H9 (cell line): ENCODE results near the gene MAPK8. TPM values are rescaled to one million over a fixed set of nuclear protein-coding genes. Genes with fewer than 3 reads are reported as not detected.

Experiments used
- DNase-seq: peaks from one replicate; pipeline ENCODE4 v3.0.0-alpha.2; 2017
- H2AFZ ChIP-seq: one replicate; pipeline ENCODE4 v1.6.1; 2013; ENCODE audit warnings: mild to moderate bottlenecking, low read length, control low read depth, moderate library complexity
- H2AK5ac ChIP-seq: 2 replicates; pipeline ENCODE4 v1.6.1; 2013; ENCODE audit warnings: low read length, control low read depth, mixed read lengths; ENCODE audit not compliant: insufficient read length
- H2BK120ac ChIP-seq: one replicate; pipeline ENCODE4 v1.6.1; 2013; ENCODE audit warnings: low read depth, mild to moderate bottlenecking, low read length, control low read depth, inconsistent platforms; ENCODE audit not compliant: poor library complexity, severe bottlenecking
- H2BK12ac ChIP-seq: 2 replicates; pipeline ENCODE4 v1.6.1; 2013; ENCODE audit warnings: low read length, control low read depth, mixed read lengths, low read depth; ENCODE audit not compliant: insufficient read length
- H2BK15ac ChIP-seq: 2 replicates; pipeline ENCODE4 v1.6.1; 2013; ENCODE audit warnings: low read depth, low read length, control low read depth
- H2BK20ac ChIP-seq: one replicate; pipeline ENCODE4 v1.6.1; 2013; ENCODE audit warnings: low read depth, mild to moderate bottlenecking, low read length, control low read depth, inconsistent platforms; ENCODE audit not compliant: poor library complexity, severe bottlenecking
- H2BK5ac ChIP-seq: 2 replicates; pipeline ENCODE4 v1.6.1; 2013; ENCODE audit warnings: low read length, control low read depth, mixed read lengths; ENCODE audit not compliant: insufficient read length
- H3K14ac ChIP-seq: 2 replicates; pipeline ENCODE4 v1.6.1; 2013; ENCODE audit warnings: low read length, control low read depth; ENCODE audit not compliant: insufficient read depth
- H3K18ac ChIP-seq: 2 replicates; pipeline ENCODE4 v1.6.1; 2013; ENCODE audit warnings: low read depth, mild to moderate bottlenecking, mixed read lengths, low read length, control low read depth; ENCODE audit not compliant: insufficient read length
- H3K23ac ChIP-seq: 2 replicates; pipeline ENCODE4 v1.6.1; 2013; ENCODE audit warnings: low read length, control low read depth, mixed read lengths, low read depth; ENCODE audit not compliant: insufficient read length
- H3K23me2 ChIP-seq: 2 replicates; pipeline ENCODE4 v1.6.1; 2013; ENCODE audit warnings: low read depth, mild to moderate bottlenecking, mixed read lengths, low read length, control low read depth; ENCODE audit not compliant: insufficient read length, poor library complexity, severe bottlenecking
- H3K27ac ChIP-seq: 2 replicates; pipeline ENCODE4 v1.5.1; 2013; ENCODE audit warnings: low read length, control low read depth, mixed read lengths, low read depth; ENCODE audit not compliant: insufficient read length
- H3K27me3 ChIP-seq: 2 replicates; pipeline ENCODE4 v1.6.1; 2013; ENCODE audit warnings: low read length, control low read depth, inconsistent platforms; ENCODE audit not compliant: insufficient read depth
- H3K4ac ChIP-seq: 2 replicates; pipeline ENCODE4 v1.6.1; 2013; ENCODE audit warnings: low read depth, mild to moderate bottlenecking, control low read depth, inconsistent platforms, low read length, moderate library complexity
- H3K4me1 ChIP-seq: 2 replicates; pipeline ENCODE4 v1.6.1; 2013; ENCODE audit warnings: low read length, control low read depth, inconsistent platforms; ENCODE audit not compliant: insufficient read depth
- H3K4me2 ChIP-seq: 2 replicates; pipeline ENCODE4 v1.6.1; 2013; ENCODE audit warnings: low read length, control low read depth, mixed read lengths; ENCODE audit not compliant: insufficient read length, insufficient read depth
- H3K56ac ChIP-seq: 2 replicates; pipeline ENCODE4 v1.6.1; 2013; ENCODE audit warnings: low read depth, mild to moderate bottlenecking, mixed read lengths, low read length, control low read depth; ENCODE audit not compliant: insufficient read length
- H3K79me1 ChIP-seq: 2 replicates; pipeline ENCODE4 v1.6.1; 2013; ENCODE audit warnings: low read depth, mild to moderate bottlenecking, moderate library complexity, low read length, control low read depth, inconsistent platforms; ENCODE audit not compliant: insufficient read depth, poor library complexity, severe bottlenecking
- H3K79me2 ChIP-seq: 2 replicates; pipeline ENCODE4 v1.6.1; 2013; ENCODE audit warnings: low read length, control low read depth, inconsistent platforms; ENCODE audit not compliant: insufficient read depth
- H3K9ac ChIP-seq: 2 replicates; pipeline ENCODE4 v1.6.1; 2013; ENCODE audit warnings: low read length, control low read depth, mixed read lengths; ENCODE audit not compliant: insufficient read length; ENCODE audit errors: extremely low read depth
- H3K9me3 ChIP-seq: one replicate; pipeline ENCODE4 v1.6.1; 2013; ENCODE audit warnings: low read depth, low read length, inconsistent platforms; ENCODE audit not compliant: control insufficient read depth
- H3T11ph ChIP-seq: one replicate; pipeline ENCODE4 v1.6.1; 2013; ENCODE audit warnings: mild to moderate bottlenecking, low read length, control low read depth, inconsistent platforms
- H4K20me1 ChIP-seq: one replicate; pipeline ENCODE4 v1.6.1; 2013; ENCODE audit not compliant: control insufficient read depth, insufficient read length, insufficient read depth
- H4K5ac ChIP-seq: 2 replicates; pipeline ENCODE4 v1.6.1; 2013; ENCODE audit warnings: low read depth, mild to moderate bottlenecking, mixed read lengths, low read length, control low read depth; ENCODE audit not compliant: insufficient read length
- H4K8ac ChIP-seq: replicated peaks from 2 replicates; pipeline ENCODE4 v1.6.1; 2013; ENCODE audit warnings: low read length, control low read depth, mixed read lengths, low read depth; ENCODE audit not compliant: insufficient read length
- H4K91ac ChIP-seq: 2 replicates; pipeline ENCODE4 v1.6.1; 2013; ENCODE audit warnings: low read depth, mild to moderate bottlenecking, moderate library complexity, mixed read lengths, low read length, control low read depth; ENCODE audit not compliant: insufficient read length
- H3K27ac Mint-ChIP-seq, 3 experiments: 2 replicates in 2 of 3; 3 replicates in 1 of 3; pipeline ENCODE4 v1.8.0; 2020 to 2021; ENCODE audit warnings: mixed read lengths in 3 of 3, mild to moderate bottlenecking in 1 of 3, moderate library complexity in 1 of 3
- H3K27me3 Mint-ChIP-seq: 2 replicates; pipeline ENCODE4 v1.8.0; 2021; ENCODE audit warnings: low read depth, mild to moderate bottlenecking, moderate library complexity, mixed read lengths
- H3K36me3 Mint-ChIP-seq, 3 experiments: 2 replicates in 2 of 3; 3 replicates in 1 of 3; pipeline ENCODE4 v1.8.0; 2020 to 2021; ENCODE audit warnings: low read depth in 3 of 3, mixed read lengths in 3 of 3; ENCODE audit not compliant: insufficient read depth in 1 of 3
- H3K4me1 Mint-ChIP-seq, 2 experiments: 2 replicates each; pipeline ENCODE4 v1.8.0; 2020; ENCODE audit warnings: mixed read lengths in 2 of 2
- H3K4me3 Mint-ChIP-seq, 2 experiments: 2 replicates in 1 of 2; 3 replicates in 1 of 2; pipeline ENCODE4 v1.8.0; 2020 to 2021; ENCODE audit warnings: mild to moderate bottlenecking in 2 of 2, mixed read lengths in 2 of 2, moderate library complexity in 1 of 2
- H3K9me3 Mint-ChIP-seq, 2 experiments: 2 replicates in 1 of 2; 3 replicates in 1 of 2; pipeline ENCODE4 v1.8.0; 2020; ENCODE audit warnings: mild to moderate bottlenecking in 2 of 2, mixed read lengths in 2 of 2, moderate library complexity in 1 of 2
- WGBS: extraction: QIAGEN DNeasy Blood & Tissue Kit; methylation state at CpG from one replicate; pipeline ENCODE4 v1.1.7; 2013; ENCODE audit warnings: missing lambda C conversion rate, low lambda C conversion rate, mixed read lengths; ENCODE audit not compliant: insufficient read length; ENCODE audit errors: extremely low coverage; 5-methylcytosine and 5-hydroxymethylcytosine counted together
- total RNA-seq: library from RNA; stranded (reverse); gene quantifications from 2 replicates; pipeline ENCODE4 v1.2.1, GENCODE V29; 2021
- TF ChIP-seq, protein P1 (sequence below): fragments of 200-600 bp; sonication (generic); conservative IDR thresholded peaks from 3 replicates; pipeline ENCODE4 v1.8.0; 2021; ENCODE audit warnings: antibody characterized with exemption, mild to moderate bottlenecking

The MAPK8 gene
- total RNA-seq, 1 experiment from 2014 or later: 52.0 TPM

DNA sequence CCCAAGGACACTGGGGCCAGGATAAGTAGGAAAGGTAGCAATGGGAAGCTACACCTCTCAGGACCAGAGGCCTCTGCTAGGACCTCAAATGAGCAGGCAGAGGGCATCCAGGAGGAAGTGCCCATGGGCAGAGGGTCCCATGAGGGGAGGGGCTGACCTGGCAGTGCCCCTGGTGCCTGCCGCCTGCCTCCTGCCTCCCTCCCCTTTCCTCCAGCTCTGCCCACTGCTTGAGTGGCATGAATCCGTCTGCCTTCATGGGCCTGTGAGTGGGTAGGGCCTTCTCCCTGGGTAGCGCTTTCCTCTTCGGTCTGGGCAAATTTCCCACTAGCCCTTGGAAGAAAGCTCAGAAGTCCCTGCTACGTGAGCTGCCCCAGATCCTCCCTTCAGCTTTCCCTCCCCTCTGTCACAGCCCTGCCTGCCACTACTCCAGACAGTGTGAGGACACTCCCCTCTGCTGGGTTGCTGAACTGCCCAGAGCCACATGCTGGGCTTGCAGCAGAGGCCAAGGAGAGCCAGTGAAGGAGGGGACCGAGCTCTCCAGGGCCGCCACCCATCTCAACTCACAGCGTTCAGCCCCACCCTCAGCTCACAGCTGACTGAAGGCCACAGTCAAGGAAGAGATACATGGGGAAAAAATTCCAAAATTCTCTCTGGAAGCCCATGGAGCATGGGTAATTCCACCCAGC is 157.0 kb downstream of the MAPK8 start:
- no peak overlapping the region for H3T11ph ChIP-seq
- no peak overlapping the region; a peak in 1 of 5 replicates for H3K4me3 Mint-ChIP-seq
- no peak overlapping the region for H2AK5ac ChIP-seq
- no peaks in the 10 kb centered on the region for H3K4me1 ChIP-seq
- H2BK120ac ChIP-seq: no peak overlapping the region
- TF ChIP-seq, protein P1, sequence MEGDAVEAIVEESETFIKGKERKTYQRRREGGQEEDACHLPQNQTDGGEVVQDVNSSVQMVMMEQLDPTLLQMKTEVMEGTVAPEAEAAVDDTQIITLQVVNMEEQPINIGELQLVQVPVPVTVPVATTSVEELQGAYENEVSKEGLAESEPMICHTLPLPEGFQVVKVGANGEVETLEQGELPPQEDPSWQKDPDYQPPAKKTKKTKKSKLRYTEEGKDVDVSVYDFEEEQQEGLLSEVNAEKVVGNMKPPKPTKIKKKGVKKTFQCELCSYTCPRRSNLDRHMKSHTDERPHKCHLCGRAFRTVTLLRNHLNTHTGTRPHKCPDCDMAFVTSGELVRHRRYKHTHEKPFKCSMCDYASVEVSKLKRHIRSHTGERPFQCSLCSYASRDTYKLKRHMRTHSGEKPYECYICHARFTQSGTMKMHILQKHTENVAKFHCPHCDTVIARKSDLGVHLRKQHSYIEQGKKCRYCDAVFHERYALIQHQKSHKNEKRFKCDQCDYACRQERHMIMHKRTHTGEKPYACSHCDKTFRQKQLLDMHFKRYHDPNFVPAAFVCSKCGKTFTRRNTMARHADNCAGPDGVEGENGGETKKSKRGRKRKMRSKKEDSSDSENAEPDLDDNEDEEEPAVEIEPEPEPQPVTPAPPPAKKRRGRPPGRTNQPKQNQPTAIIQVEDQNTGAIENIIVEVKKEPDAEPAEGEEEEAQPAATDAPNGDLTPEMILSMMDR: no peak
- no peaks in the 10 kb centered on the region for H3K27me3 Mint-ChIP-seq
- H3K23me2 ChIP-seq: no peaks in the 10 kb centered on the region
- no peak overlapping the region for H3K23ac ChIP-seq
- peak overlapping the region in 2 of 3 experiments; percentile 38 to 77; a peak in 2 of 7 replicates for H3K27ac Mint-ChIP-seq
- H3K4me2 ChIP-seq: no peak overlapping the region
- H2AFZ ChIP-seq: no peak overlapping the region
- peaks cover 13 to 23% of the 10 kb centered on the region in 2 experiments for H3K4me1 Mint-ChIP-seq
- H4K5ac ChIP-seq: no peak overlapping the region
- H3K27ac ChIP-seq: no peak overlapping the region
- no peak overlapping the region for H2BK15ac ChIP-seq
- no peak overlapping the region for H2BK20ac ChIP-seq
- H3K9me3 ChIP-seq: no peaks in the 10 kb centered on the region
- H2BK5ac ChIP-seq: no peak overlapping the region
- no peaks in the 10 kb centered on the region; the same call in 1 of the 2 replicates for H3K27me3 ChIP-seq
- no peaks in the 10 kb centered on the region; a peak in 1 of 7 replicates for H3K36me3 Mint-ChIP-seq
- peak; percentile 31 for DNase-seq
- WGBS: no CpG with 5 or more reads among the region's 8 CpGs
- no peaks in the 10 kb centered on the region for H3K79me1 ChIP-seq
- no peak overlapping the region for H3K9ac ChIP-seq
- H3K4ac ChIP-seq: no peak overlapping the region
- no peak overlapping the region for H3K56ac ChIP-seq
- no peaks in the 10 kb centered on the region for H3K9me3 Mint-ChIP-seq
- no peaks in the 10 kb centered on the region for H4K20me1 ChIP-seq
- no peak overlapping the region for H2BK12ac ChIP-seq
- H3K79me2 ChIP-seq: no peaks in the 10 kb centered on the region
- H3K14ac ChIP-seq: no peak overlapping the region; the same call in 1 of the 2 replicates
- no peak overlapping the region for H4K91ac ChIP-seq
- no peak overlapping the region for H4K8ac ChIP-seq
- no peak overlapping the region for H3K18ac ChIP-seq
